Stimulated activated CD4-positive, alpha-beta T cell treated with anti-CD3 and anti-CD28 coated beads, Interleukin-1b, Interleukin-23, amount 100 ng/mL, for 4 hours (primary cell): ENCODE results near the gene EEF1A2.

Source experiments
- DNase-seq, 2 donors: peaks; one replicate each; pipeline ENCODE4 v3.0.0-alpha.2; 2020; ENCODE audit warnings: low read depth in 2 of 2

EEF1A2 gene

DNA sequence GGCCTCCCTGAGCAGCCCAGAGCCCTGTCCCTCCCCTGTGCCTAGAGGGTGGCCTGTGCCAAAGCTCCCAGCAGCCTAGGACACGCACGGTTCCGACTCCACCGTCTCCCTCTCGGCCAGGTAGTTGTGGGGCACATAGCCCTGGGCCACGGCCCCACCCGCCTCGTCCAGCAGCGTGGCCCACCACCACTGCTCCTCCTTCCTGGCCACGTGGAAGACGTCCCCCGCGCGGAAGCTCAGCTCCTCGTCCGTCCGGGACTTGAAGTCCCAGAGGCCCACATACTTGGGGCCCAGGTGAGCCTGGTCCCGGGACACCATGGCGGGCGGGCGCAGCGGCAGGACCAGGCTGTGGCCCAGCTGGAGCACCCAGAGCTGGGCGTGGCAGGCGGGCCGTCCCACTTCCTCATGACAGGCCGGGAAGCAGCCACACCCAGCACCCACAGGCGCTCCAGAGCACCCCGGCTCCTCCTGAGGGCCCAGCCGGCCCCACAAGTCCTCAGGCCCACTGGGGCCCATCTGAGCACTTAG is 38.2 kb upstream of the EEF1A2 start, which contains the start of gene PTK6:
TSS of gene PTK6 (minus strand) at position 380 of the 528 bp plus-strand sequence. CDS start at position 318, 62 bp downstream.
- no peak for DNase-seq

DNA sequence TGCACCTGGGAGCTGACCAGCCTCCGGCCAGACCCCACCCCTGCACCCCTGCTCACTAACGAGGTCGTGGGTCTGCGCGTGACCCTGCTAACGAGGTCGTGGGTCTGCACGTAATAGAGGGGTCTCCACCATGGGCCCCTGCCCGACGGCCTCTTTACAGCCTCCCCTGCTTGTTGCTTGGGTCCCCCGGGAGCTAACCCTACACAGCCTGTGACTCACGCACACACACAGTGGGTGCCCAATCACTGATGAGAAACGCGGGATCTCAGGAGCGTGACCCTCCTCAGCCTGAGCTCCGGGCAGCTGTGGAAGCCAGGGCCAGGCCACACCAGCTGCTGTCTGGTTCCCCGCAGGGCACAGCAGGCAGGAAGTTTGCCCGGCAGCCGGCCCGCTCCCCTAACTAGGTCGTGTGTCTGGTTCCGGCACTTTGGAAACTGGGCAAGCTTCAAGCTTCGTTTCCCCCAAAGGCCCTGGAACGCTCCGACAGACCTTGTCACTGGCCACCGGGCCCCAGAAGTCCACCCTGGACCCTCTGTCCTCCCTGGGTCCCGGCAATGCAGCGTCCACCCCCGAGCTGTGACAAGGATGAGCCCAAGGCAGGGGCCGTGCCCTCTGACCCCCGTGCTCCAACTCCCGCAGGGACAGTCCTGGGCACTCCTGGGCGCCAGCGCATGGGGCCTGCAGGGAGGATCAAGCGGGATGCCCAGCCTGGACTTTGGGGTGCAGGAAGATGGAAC is 37.5 kb upstream of the EEF1A2 start:
- DNase-seq = no peak

GRCh38 chr20:63534831-63535651 is 36.2 kb upstream of the EEF1A2 start:
- no peak for DNase-seq

DNA sequence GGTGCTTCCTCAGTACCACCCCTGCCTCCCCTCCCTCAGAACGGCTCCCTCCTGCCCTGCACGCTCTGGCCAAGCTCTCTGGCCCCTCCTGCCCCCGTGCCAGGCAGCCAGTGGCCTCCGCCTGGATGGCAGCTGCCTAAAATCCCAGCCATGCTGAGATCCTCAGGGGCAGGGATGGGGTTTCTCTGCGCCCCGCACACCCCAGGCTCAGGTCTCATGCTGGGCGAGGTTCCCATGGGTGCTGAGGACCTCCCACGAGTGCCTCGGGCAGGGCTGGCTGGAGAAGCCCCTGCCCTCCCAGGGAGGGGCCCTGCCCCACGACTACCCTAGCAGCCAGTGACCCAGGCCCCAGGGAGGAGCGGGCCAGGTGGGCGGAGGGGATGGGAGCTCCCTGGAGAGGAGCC is 35.5 kb upstream of the EEF1A2 start:
- no peak for DNase-seq

DNA sequence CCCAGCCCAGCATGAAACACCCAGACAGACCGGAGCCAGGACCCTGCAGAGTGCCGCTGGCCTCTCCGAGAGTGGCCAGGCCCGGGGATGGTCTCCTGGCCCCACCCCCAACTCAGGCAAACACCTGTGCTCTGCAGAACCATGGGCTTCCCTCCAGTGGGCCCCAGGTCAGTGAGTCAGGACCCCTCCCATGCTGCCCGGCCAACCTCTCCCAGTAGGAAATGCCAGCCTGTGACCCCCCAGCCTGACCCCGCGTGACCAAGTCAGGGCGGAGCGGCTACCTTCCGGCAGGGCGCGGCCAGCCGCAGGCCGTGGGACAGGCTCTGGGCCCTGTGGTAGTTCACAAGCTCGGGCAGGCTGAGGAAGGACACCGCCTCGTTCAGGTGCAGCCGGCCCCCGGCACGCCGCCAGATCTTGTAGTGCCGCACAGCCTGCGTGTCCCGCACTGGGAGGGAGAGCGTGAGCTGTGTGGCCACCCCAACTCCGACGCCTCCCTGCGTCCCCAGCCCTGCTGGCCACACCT is 35.0 kb upstream of the EEF1A2 start:
- DNase-seq = no peak

- no peak for DNase-seq
Measured at GRCh38 chr20:63533388-63533787, 34.5 kb upstream of the EEF1A2 start.

DNA sequence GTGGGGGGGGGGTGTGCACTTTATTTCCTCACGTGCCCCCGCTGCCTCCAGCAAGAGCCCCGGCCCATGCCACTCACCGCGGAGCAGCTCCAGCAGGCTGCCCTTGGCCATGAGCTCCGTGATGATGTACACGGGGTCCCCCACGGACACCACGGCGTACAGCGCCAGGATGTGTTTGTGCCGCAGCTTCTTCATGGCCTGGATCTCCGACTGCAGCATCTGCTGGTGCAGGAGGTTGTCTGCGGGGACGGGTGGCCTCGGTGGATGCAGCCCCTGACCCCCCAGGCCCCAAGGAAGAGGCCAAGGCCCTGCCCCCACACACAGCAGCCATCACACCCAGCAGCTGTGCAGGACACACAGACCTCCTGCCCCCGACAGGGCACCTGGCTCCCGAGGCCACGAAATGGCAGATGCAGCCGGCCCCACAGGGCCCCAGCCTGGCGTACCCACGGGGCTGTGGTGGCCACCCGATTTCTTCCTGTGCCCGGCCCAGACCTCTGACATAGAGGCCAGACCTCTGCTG is 33.6 kb upstream of the EEF1A2 start:
- DNase-seq = no peak

DNA sequence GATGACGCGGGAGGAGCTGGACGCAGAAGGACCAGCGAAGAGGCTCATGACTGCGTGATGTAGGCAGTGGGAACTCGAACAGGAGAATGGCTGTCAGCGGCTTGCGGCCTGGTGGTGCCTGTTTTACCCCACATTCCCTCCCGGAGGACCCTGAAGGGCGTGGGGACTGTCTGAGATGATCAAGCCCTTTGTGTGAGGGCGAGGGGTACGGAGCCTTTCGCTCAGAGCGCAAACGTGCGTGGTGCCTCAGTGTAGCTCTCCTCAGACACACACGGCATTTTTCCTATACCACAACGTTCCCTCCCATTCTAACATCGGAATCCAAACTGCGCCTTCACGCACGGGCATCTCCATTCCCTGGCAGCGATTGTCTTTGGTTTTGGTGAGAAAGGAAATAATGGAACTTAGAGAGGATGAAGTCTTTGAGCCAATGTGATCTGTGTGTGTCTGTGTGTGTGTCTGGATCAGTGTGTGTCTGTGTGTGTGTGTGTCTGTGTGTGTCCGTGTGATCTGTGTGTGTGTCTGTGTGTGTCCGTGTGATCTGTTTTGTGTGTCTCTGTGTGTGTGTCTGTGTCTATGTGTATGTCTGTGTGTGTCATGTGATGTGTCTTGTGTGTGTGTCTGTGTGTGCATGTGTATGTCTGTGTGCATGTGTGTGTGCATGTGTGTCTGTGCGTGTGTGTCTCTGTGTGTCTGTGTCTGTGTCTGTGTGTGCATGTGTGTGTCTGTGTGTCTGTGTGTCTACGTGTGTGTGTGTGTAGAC is 33.0 kb upstream of the EEF1A2 start:
- DNase-seq = no peak

GRCh38 chr20:63530788-63531160 is 31.9 kb upstream of the EEF1A2 start:
- no peak for DNase-seq

- DNase-seq = no peak
Measured at GRCh38 chr20:63529861-63530787, 31.2 kb upstream of the EEF1A2 start.

- no peak for DNase-seq
Measured at GRCh38 chr20:63529180-63529860, 30.4 kb upstream of the EEF1A2 start.

- DNase-seq = no peak
Measured at GRCh38 chr20:63527184-63527583, 28.3 kb upstream of the EEF1A2 start.

- DNase-seq = no peak
Measured at GRCh38 chr20:63525971-63526370, 27.1 kb upstream of the EEF1A2 start.

GRCh38 chr20:63525185-63525584 is 26.3 kb upstream of the EEF1A2 start:
- no peak for DNase-seq

- DNase-seq = no peak
Measured at GRCh38 chr20:63522981-63523611, 24.2 kb upstream of the EEF1A2 start.

- no peak for DNase-seq
Measured at GRCh38 chr20:63522091-63522868, 23.4 kb upstream of the EEF1A2 start.

- DNase-seq = no peak
Measured at GRCh38 chr20:63521602-63522001, 22.7 kb upstream of the EEF1A2 start.

- DNase-seq = peak; percentile 52 to 64
Measured at GRCh38 chr20:63520934-63521601, 22.2 kb upstream of the EEF1A2 start.
